AG10803 (cell line): ENCODE data around the gene COPE.

Experiments
- DNase-seq: peaks from one replicate; pipeline ENCODE4 v3.0.0; 2010; ENCODE audit warnings: low read depth
- H3K4me3 ChIP-seq: 2 replicates; pipeline ENCODE4 v1.5.1; 2011; ENCODE audit warnings: mild to moderate bottlenecking, low read length, control low read depth
- CTCF ChIP-seq: conservative IDR thresholded peaks from 2 replicates; pipeline ENCODE4 v1.5.1; 2011; ENCODE audit warnings: mild to moderate bottlenecking, low read length, control low read depth, inconsistent platforms

The COPE gene

GRCh38 chr19:18853755-18854427, 65.3 kb downstream of the COPE start:
- no peak for DNase-seq
- no peak for TF ChIP-seq CTCF
- no peak overlapping the region for H3K4me3 ChIP-seq

- DNase-seq: no peak
- no peak overlapping the region for H3K4me3 ChIP-seq
- no peak for TF ChIP-seq CTCF
Measured at GRCh38 chr19:18852648-18853047, 66.5 kb downstream of the COPE start.

- TF ChIP-seq CTCF: no peak
- no peak for DNase-seq
- H3K4me3 ChIP-seq: no peak overlapping the region
Measured at GRCh38 chr19:18851673-18852325, 67.4 kb downstream of the COPE start.

- DNase-seq: no peak
- TF ChIP-seq CTCF: no peak
- no peak overlapping the region for H3K4me3 ChIP-seq
Measured at GRCh38 chr19:18850471-18851375, 68.5 kb downstream of the COPE start.

GRCh38 chr19:18849838-18850400, 69.3 kb downstream of the COPE start:
- no peak overlapping the region for H3K4me3 ChIP-seq
- TF ChIP-seq CTCF: no peak
- DNase-seq: peak; percentile 7
